OCI-LY1 (cell line): ENCODE results near the gene PRR9.

Experiments
- H2AFZ ChIP-seq: fragments of 200-600 bp; sonication (generic), shearing (Covaris generic); 2 replicates; pipeline ENCODE4 v1.6.0; 2014; ENCODE audit warnings: antibody characterized with exemption, mild to moderate bottlenecking, low read length
- H3F3A ChIP-seq: fragments of 200-600 bp; sonication (generic), shearing (Covaris generic); 2 replicates; pipeline ENCODE4 v1.6.0; 2014; ENCODE audit warnings: mild to moderate bottlenecking, antibody characterized with exemption, low read length, moderate library complexity; ENCODE audit not compliant: insufficient read depth
- H3K27ac ChIP-seq: fragments of 200-600 bp; sonication (generic); 2 replicates; pipeline ENCODE4 v1.5.1; 2014; ENCODE audit warnings: low read length, mixed run types, mild to moderate bottlenecking, low read depth; ENCODE audit not compliant: poor library complexity, severe bottlenecking
- H3K27me3 ChIP-seq: fragments of 200-600 bp; sonication (generic); 2 replicates; pipeline ENCODE4 v1.6.0; 2014; ENCODE audit warnings: antibody characterized with exemption, mild to moderate bottlenecking, low read length, moderate library complexity; ENCODE audit not compliant: insufficient read depth
- H3K36me3 ChIP-seq: fragments of 200-600 bp; sonication (generic); 2 replicates; pipeline ENCODE4 v1.6.1; 2014; ENCODE audit warnings: mild to moderate bottlenecking, antibody characterized with exemption, low read length, moderate library complexity, mixed read lengths; ENCODE audit not compliant: insufficient read depth
- H3K4me1 ChIP-seq: fragments of 200-600 bp; sonication (generic); 2 replicates; pipeline ENCODE4 v1.5.1; 2014; ENCODE audit warnings: mild to moderate bottlenecking, low read length, moderate library complexity; ENCODE audit not compliant: insufficient read depth, severe bottlenecking
- H3K4me2 ChIP-seq: fragments of 200-600 bp; sonication (generic), shearing (Covaris generic); 2 replicates; pipeline ENCODE4 v1.6.1; 2014; ENCODE audit warnings: low read length
- H3K4me3 ChIP-seq: fragments of 200-600 bp; sonication (generic); 2 replicates; pipeline ENCODE4 v1.5.1; 2014; ENCODE audit warnings: low read length, low read depth, mild to moderate bottlenecking, mixed read lengths; ENCODE audit not compliant: poor library complexity, severe bottlenecking
- H3K79me2 ChIP-seq: fragments of 200-600 bp; shearing (Covaris generic); 2 replicates; pipeline ENCODE4 v1.6.1; 2016; ENCODE audit warnings: mixed run types, low read length, mixed read lengths; ENCODE audit not compliant: insufficient read depth
- H3K9ac ChIP-seq: fragments of 200-600 bp; sonication (generic), shearing (Covaris generic); 2 replicates; pipeline ENCODE4 v1.6.1; 2014; ENCODE audit warnings: mild to moderate bottlenecking, low read length, mixed read lengths
- H3K9me2 ChIP-seq: fragments of 200-600 bp; sonication (generic), shearing (Covaris generic); 2 replicates; pipeline ENCODE4 v1.6.1; 2014; ENCODE audit warnings: low read depth, mild to moderate bottlenecking, low read length, mixed read lengths
- H3K9me3 ChIP-seq: fragments of 200-600 bp; shearing (Covaris generic); 2 replicates; pipeline ENCODE4 v1.6.1; 2014; ENCODE audit warnings: low read length, mixed read lengths
- H4K20me1 ChIP-seq: fragments of 200-600 bp; sonication (generic), shearing (Covaris generic); 2 replicates; pipeline ENCODE4 v1.6.0; 2016; ENCODE audit warnings: mild to moderate bottlenecking, low read length; ENCODE audit not compliant: insufficient read depth
- CTCF ChIP-seq: fragments of 200-600 bp; sonication (generic), shearing (Covaris generic); IDR thresholded peaks from 2 replicates; pipeline ENCODE4 v1.5.1; 2017; ENCODE audit warnings: mild to moderate bottlenecking, antibody characterized with exemption, low read length, moderate library complexity, mixed read lengths
- EZH2 ChIP-seq: fragments of 200-600 bp; sonication (generic), shearing (Covaris generic); IDR thresholded peaks from 2 replicates; pipeline ENCODE4 v1.8.0; 2017; ENCODE audit warnings: borderline replicate concordance, mixed run types, mild to moderate bottlenecking, antibody characterized with exemption, low read length, moderate library complexity, mixed read lengths

The PRR9 gene

DNA sequence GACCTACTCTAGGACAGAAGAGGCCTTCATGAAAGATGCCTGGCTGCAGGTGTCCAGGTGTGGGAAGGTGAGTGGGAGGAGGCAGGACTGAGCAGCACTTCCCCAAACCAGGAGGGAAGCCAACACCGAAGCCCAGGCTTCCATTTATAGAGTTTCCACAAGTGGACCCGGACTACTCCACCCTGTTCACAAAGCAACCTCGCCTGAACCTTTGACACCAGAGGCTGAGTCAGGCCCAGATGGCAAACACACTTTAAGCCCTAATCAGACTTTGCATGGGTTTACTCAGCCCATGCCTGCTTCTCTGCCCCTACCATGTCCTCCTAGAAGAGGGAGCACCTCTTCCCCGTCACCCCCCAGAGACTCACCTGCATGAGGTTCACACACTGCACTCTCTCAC lies 14.0 kb downstream of the PRR9 start:
- Histone ChIP-seq H3K27me3 (no peaks in the 10 kb centered on the region), H3K4me3 (no peak overlapping the region), H3F3A (no peaks in the 10 kb centered on the region), H3K9ac (no peak overlapping the region), H3K9me3 (no peaks in the 10 kb centered on the region), H3K79me2 (no peaks in the 10 kb centered on the region), H3K4me1 (no peaks in the 10 kb centered on the region), H3K27ac (no peak overlapping the region), H4K20me1 (no peaks in the 10 kb centered on the region), H3K4me2 (no peak overlapping the region), H2AFZ (no peak overlapping the region), H3K36me3 (no peaks in the 10 kb centered on the region), H3K9me2 (no peaks in the 10 kb centered on the region)
- no peak for TF ChIP-seq EZH2
- no peak for TF ChIP-seq CTCF

- H3K4me2 ChIP-seq = no peak overlapping the region
- no peak overlapping the region for H3K9ac ChIP-seq
- H4K20me1 ChIP-seq = no peaks in the 10 kb centered on the region
- no peaks in the 10 kb centered on the region for H3K36me3 ChIP-seq
- TF ChIP-seq CTCF = no peak
- no peak for TF ChIP-seq EZH2
- no peaks in the 10 kb centered on the region for H3K9me3 ChIP-seq
- H3K4me3 ChIP-seq = no peak overlapping the region
- no peaks in the 10 kb centered on the region for H3K27me3 ChIP-seq
- H3K27ac ChIP-seq = no peak overlapping the region
- no peak overlapping the region for H2AFZ ChIP-seq
- no peaks in the 10 kb centered on the region for H3K4me1 ChIP-seq
- no peaks in the 10 kb centered on the region for H3K79me2 ChIP-seq
- no peaks in the 10 kb centered on the region for H3F3A ChIP-seq
- H3K9me2 ChIP-seq = no peaks in the 10 kb centered on the region
Measured at GRCh38 chr1:153231785-153232184, 14.4 kb downstream of the PRR9 start.

DNA sequence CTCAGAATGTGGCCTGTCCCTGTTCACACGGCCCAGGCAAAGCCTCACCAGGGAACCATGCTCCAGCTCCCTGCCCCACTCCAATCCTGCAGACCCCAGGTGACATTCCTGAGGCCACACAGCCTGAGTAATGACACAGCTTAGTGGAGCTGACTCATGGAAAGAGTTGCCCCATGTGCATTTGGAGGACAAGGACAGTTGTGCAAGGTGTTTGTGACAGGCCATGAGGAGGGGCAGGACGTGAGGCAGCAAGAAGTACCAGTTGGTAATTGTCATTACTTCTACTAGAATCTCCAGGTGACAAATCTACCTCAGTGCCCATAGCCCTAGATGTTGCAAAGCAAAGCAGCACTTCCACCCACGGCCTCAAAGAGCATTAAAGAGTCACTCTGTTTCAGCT lies 15.2 kb downstream of the PRR9 start:
- no peak overlapping the region for H3K27ac ChIP-seq
- no peaks in the 10 kb centered on the region for H4K20me1 ChIP-seq
- no peak overlapping the region for H3K9ac ChIP-seq
- H3K4me1 ChIP-seq = no peaks in the 10 kb centered on the region
- H3K79me2 ChIP-seq = no peaks in the 10 kb centered on the region
- H3K9me3 ChIP-seq = no peaks in the 10 kb centered on the region
- no peak overlapping the region for H2AFZ ChIP-seq
- TF ChIP-seq CTCF (no peak), EZH2 (no peak)
- H3K4me3 ChIP-seq = no peak overlapping the region
- no peak overlapping the region for H3K4me2 ChIP-seq
- no peaks in the 10 kb centered on the region for H3K27me3 ChIP-seq
- H3K36me3 ChIP-seq = no peaks in the 10 kb centered on the region
- H3F3A ChIP-seq = no peaks in the 10 kb centered on the region
- H3K9me2 ChIP-seq = no peaks in the 10 kb centered on the region
